Renal cortex interstitium (tissue), 15 donors: ENCODE results near the gene C1GALT1. TPM values are rescaled to one million over a fixed set of nuclear protein-coding genes. Genes with fewer than 3 reads are reported as not detected.
"Not testable (repeated sequence)": the region's sequence is repeated elsewhere in the genome, so short reads cannot be mapped to it uniquely, and the experiment has no call there.

Experiments used
- DNase-seq, 11 donors: peaks; one replicate each; pipeline ENCODE4 v3.0.0-alpha.2; 2013; ENCODE audit warnings: low read depth in 9 of 11, low spot score in 4 of 11; ENCODE audit errors: extremely low read depth in 1 of 11
- long read RNA-seq, 16 experiments: transcript quantifications; one replicate each; lab custom pipeline, GENCODE V29; 2026
- polyA plus RNA-seq, 3 donors: library from polyadenylated mRNA; unstranded; fragments of 120-200 nt; gene quantifications; one replicate each; pipeline ENCODE4 v1.2.1, GENCODE V29; 2013; ENCODE audit not compliant: insufficient read length in 3 of 3

Gene C1GALT1
- 10 to 100 TPM; 36.3 to 60.5 (median 43.1) TPM for polyA plus RNA-seq
- long read RNA-seq, donor 1, full-length matches to known transcripts = 14 of 14 reads
- long read RNA-seq, donor 1, partial matches to known transcripts = 0 of 14 reads
- long read RNA-seq, donor 1, other reads (novel, unspliced or antisense) = 0 of 14 reads
- long read RNA-seq, donor 2, full-length matches to known transcripts = 11 of 11 reads
- long read RNA-seq, donor 2, partial matches to known transcripts = 0 of 11 reads
- long read RNA-seq, donor 2, other reads (novel, unspliced or antisense) = 0 of 11 reads
- long read RNA-seq, donor 3, full-length matches to known transcripts = 10 of 27 reads
- long read RNA-seq, donor 3, partial matches to known transcripts = 17 of 27 reads
- long read RNA-seq, donor 3, other reads (novel, unspliced or antisense) = 0 of 27 reads
- long read RNA-seq, donor 4, full-length matches to known transcripts = 18 of 28 reads
- long read RNA-seq, donor 4, partial matches to known transcripts = 10 of 28 reads
- long read RNA-seq, donor 4, other reads (novel, unspliced or antisense) = 0 of 28 reads
- long read RNA-seq, donor 5 = 0 reads
- long read RNA-seq, donor 6, full-length matches to known transcripts = 10 of 16 reads
- long read RNA-seq, donor 6, partial matches to known transcripts = 6 of 16 reads
- long read RNA-seq, donor 6, other reads (novel, unspliced or antisense) = 0 of 16 reads
- long read RNA-seq, donor 7, full-length matches to known transcripts = 13 of 27 reads
- long read RNA-seq, donor 7, partial matches to known transcripts = 14 of 27 reads
- long read RNA-seq, donor 7, other reads (novel, unspliced or antisense) = 0 of 27 reads
- long read RNA-seq, donor 8 = 0 reads
- long read RNA-seq, donor 9, full-length matches to known transcripts = 5 of 12 reads
- long read RNA-seq, donor 9, partial matches to known transcripts = 7 of 12 reads
- long read RNA-seq, donor 9, other reads (novel, unspliced or antisense) = 0 of 12 reads
- long read RNA-seq, donor 10, full-length matches to known transcripts = 17 of 32 reads
- long read RNA-seq, donor 10, partial matches to known transcripts = 15 of 32 reads
- long read RNA-seq, donor 10, other reads (novel, unspliced or antisense) = 0 of 32 reads
- long read RNA-seq, donor 11, full-length matches to known transcripts = 12 of 20 reads
- long read RNA-seq, donor 11, partial matches to known transcripts = 8 of 20 reads
- long read RNA-seq, donor 11, other reads (novel, unspliced or antisense) = 0 of 20 reads
- long read RNA-seq, donor 12, full-length matches to known transcripts = 5 of 5 reads
- long read RNA-seq, donor 12, partial matches to known transcripts = 0 of 5 reads
- long read RNA-seq, donor 12, other reads (novel, unspliced or antisense) = 0 of 5 reads
- long read RNA-seq, donor 13 = 0 reads
- long read RNA-seq, donor 14, full-length matches to known transcripts = 7 of 7 reads
- long read RNA-seq, donor 14, partial matches to known transcripts = 0 of 7 reads
- long read RNA-seq, donor 14, other reads (novel, unspliced or antisense) = 0 of 7 reads
- long read RNA-seq, donor 15, full-length matches to known transcripts = 4 of 4 reads
- long read RNA-seq, donor 15, partial matches to known transcripts = 0 of 4 reads
- long read RNA-seq, donor 15, other reads (novel, unspliced or antisense) = 0 of 4 reads
- long read RNA-seq, donor 16, full-length matches to known transcripts = 25 of 37 reads
- long read RNA-seq, donor 16, partial matches to known transcripts = 12 of 37 reads
- long read RNA-seq, donor 16, other reads (novel, unspliced or antisense) = 0 of 37 reads

GRCh38 chr7:7182156-7183060 is at the start of gene C1GALT1:
Gene C1GALT1 (plus strand): TSS chr7:7182544. CDS start chr7:7234320, 51,776 bp downstream.
- DNase-seq = peak; percentile 88 to 98 (median 95)

DNA sequence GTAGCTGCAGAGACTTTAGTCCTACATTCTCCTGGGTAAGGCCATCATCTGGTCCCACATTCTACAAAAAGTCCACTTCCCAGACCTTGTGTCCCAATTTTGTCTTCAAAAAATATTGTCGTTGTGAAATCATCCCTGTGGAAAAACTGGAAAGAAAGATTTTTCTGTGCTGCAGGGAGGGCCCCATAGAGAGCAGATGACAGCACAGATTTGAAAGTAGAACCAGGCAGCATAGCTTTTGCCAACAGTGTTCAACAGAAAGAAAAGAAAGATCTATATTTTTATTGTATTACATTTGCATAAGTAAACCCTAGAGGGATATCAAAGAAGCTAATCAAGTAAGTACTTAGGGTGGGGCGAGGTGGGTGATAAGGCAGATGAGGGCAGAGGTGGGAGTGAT is 48.3 kb upstream of the C1GALT1 start:
- no peak for DNase-seq

GRCh38 chr7:7135074-7135473 is 47.3 kb upstream of the C1GALT1 start:
- DNase-seq = no peak

DNA sequence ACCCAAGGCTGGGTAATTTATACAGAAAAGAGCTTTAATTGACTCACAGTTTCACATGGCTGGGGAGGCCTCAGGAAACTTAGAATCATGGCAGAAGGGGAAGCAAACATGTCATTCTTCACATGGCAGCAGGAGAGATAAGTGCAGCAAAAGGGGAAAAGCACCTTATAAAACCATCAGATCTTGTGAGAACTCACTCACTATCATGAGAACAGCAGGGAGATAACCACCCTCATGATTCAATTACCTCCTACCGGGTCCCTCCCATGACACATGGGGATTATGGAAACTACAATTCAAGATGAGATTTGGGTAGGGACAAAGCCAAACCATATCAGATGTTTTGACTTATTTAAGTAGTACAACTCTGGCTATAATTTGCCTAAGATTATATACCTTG is 46.4 kb upstream of the C1GALT1 start:
- not testable (repeated sequence) for DNase-seq

GRCh38 chr7:7136466-7137381 is 45.6 kb upstream of the C1GALT1 start:
- peak in 1 of 11 donors; percentile 3 for DNase-seq

DNA sequence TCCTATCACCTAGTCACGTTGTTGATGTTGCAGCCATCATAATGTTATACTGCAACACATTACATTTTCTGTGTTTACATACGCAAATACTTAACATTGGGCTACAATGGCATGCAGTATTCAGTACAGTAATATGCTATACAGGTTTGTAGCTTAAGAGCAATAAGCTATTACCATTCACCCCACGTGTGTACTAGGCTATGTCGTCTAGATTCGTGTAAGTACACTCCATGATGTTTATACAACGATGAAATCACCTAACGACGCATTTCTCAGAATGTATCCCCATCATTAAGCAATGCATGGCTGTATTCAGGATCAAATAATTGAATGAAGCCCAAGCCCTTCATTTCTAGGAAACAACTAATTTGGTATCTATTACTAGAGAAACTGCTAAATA is 43.4 kb upstream of the C1GALT1 start:
- no peak for DNase-seq

GRCh38 chr7:7143404-7143803 is 38.9 kb upstream of the C1GALT1 start:
- DNase-seq = not testable (repeated sequence)

- DNase-seq = not testable (repeated sequence)
These were observed 37.2 kb upstream of the C1GALT1 start for GRCh38 chr7:7145151-7145550.

DNA sequence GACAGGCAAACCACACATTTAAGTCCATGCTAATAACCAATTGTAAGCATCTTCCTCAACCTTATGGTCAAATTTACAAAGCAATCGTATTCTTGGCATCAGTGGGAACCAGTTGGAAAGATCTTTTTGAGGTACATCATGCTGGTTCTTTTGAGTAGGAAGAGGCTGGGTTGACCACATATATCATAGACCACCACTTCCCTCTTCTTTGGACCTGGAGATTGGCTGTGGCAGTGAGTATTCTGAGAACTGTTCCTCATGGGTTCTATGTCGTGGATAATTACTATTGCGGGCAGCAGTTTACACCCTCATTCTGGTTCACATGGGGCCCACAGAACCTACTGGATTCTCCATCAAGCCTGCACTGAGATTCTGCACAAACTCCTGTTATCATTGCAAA is 35.5 kb upstream of the C1GALT1 start:
- DNase-seq = no peak

GRCh38 chr7:7148798-7149481 is 33.4 kb upstream of the C1GALT1 start:
- DNase-seq = no peak

- no peak for DNase-seq
These were observed 31.1 kb upstream of the C1GALT1 start for GRCh38 chr7:7151285-7151684.

GRCh38 chr7:7151865-7152264 is 30.5 kb upstream of the C1GALT1 start:
- no peak for DNase-seq

DNA sequence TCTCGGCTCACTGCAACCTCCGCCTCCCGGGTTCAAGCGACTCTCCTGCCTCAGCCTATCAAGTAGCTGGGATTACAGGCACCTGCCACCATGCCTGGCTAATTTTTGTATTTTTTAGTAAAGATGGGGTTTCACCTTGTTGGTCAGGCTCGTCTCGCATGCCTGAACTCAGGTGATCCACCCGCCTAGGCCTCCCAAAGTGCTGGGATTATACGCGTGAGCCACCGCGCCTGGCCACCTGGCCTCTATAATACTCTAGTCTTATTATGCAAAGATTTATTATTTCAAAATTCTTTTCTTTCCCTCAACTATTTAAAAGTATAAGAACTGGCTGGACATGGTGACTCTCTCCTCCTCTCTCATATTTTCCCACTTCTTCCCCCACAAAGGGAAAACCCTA is 30.0 kb upstream of the C1GALT1 start:
- no peak for DNase-seq

GRCh38 chr7:7154355-7154754 is 28.0 kb upstream of the C1GALT1 start:
- DNase-seq = not testable (repeated sequence)

DNA sequence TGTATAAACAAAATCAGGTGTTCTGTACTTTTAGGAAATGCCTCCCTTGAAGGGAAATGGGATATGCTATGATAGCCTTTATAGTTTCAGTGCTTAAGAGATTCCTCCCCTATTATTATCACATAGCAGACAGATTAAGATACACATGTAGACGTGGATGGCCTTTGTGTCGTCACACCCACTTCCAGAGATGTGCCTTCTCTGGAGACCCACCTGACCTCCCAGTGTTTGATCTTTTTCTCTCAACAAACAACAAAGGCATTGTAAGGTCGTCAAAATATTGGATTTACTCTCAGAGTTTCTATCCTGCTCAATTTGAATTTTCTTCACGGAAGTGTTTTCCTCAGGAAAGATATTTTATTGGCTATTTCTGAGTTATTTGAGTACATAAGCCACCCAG is 25.7 kb upstream of the C1GALT1 start:
- DNase-seq = no peak
